ENCODE measurements around the gene IL21.

GRCh38 chr4:122650148-122650547 is 29.3 kb upstream of the IL21 start:
- no peak for TF ChIP-seq EZH2 (optimal IDR thresholded peaks at IDR 0.05; ENCODE audit: low read depth, low read length)
- no peak for TF ChIP-seq CTCF (IDR thresholded peaks at IDR 0.05; ENCODE audit: low read length)
- TF ChIP-seq EZH2phosphoT487 (IDR thresholded peaks at IDR 0.05; ENCODE audit: low read length): no peak
